DOHH2 (cell line): ENCODE results near the gene PSMC2.

Experiments used
- CTCF ChIP-seq: fragments of 200-600 bp; sonication (generic); IDR thresholded peaks from one replicate; pipeline ENCODE4 v1.5.1; 2014; ENCODE audit warnings: antibody characterized with exemption, mild to moderate bottlenecking, low read depth, low read length; ENCODE audit not compliant: poor library complexity, severe bottlenecking
- EZH2phosphoT487 ChIP-seq: fragments of 200-600 bp; sonication (generic); IDR thresholded peaks from 2 replicates; pipeline ENCODE4 v1.6.1; 2017; ENCODE audit warnings: borderline replicate concordance, mild to moderate bottlenecking, antibody characterized with exemption, low read length, moderate library complexity, mixed read lengths

- TF ChIP-seq CTCF (no peak), EZH2phosphoT487 (no peak)
These were observed 21.7 kb upstream of the PSMC2 start for GRCh38 chr7:103325744-103326143.
